GM12864 (cell line): ENCODE results near the gene PAEP.
"Not testable (repeated sequence)": the region's sequence is repeated elsewhere in the genome, so short reads cannot be mapped to it uniquely, and the experiment has no call there.

ENCODE experiments used
- DNase-seq: peaks from one replicate; pipeline ENCODE4 v3.0.0-alpha.2; 2011; ENCODE audit warnings: low read depth
- H3K4me3 ChIP-seq: 2 replicates; pipeline ENCODE4 v1.5.1; 2011; ENCODE audit warnings: mild to moderate bottlenecking, low read depth, low read length, control low read depth
- CTCF ChIP-seq: IDR thresholded peaks from 2 replicates; pipeline ENCODE4 v1.5.1; 2011; ENCODE audit warnings: low read depth, mild to moderate bottlenecking, moderate library complexity, low read length, control low read depth, inconsistent platforms; ENCODE audit errors: missing control alignments

PAEP gene

GRCh38 chr9:135561391-135562234, at the start of gene PAEP:
Gene PAEP (plus strand): TSS chr9:135561756.
- no peak for TF ChIP-seq CTCF
- DNase-seq = no peak
- no peak within 1 kb of the TSS for H3K4me3 ChIP-seq

GRCh38 chr9:135512241-135512603, 49.3 kb upstream of the PAEP start:
- no peak for TF ChIP-seq CTCF
- no peak overlapping the region for H3K4me3 ChIP-seq
- no peak for DNase-seq

- H3K4me3 ChIP-seq = no peak overlapping the region
- TF ChIP-seq CTCF = no peak
- DNase-seq = no peak
These were observed 48.7 kb upstream of the PAEP start for GRCh38 chr9:135512904-135513303.

GRCh38 chr9:135513351-135513846, 48.2 kb upstream of the PAEP start:
- TF ChIP-seq CTCF = no peak
- no peak for DNase-seq
- no peak overlapping the region for H3K4me3 ChIP-seq

GRCh38 chr9:135513906-135514305, 47.6 kb upstream of the PAEP start:
- H3K4me3 ChIP-seq, DNase-seq: not testable (repeated sequence)

- no peak for TF ChIP-seq CTCF
- no peak for DNase-seq
- no peak overlapping the region for H3K4me3 ChIP-seq
These were observed 47.0 kb upstream of the PAEP start for GRCh38 chr9:135514342-135515082.

GRCh38 chr9:135515083-135515951, 46.2 kb upstream of the PAEP start:
- no peak for TF ChIP-seq CTCF
- no peak overlapping the region for H3K4me3 ChIP-seq
- no peak for DNase-seq
